Neural progenitor cell (in vitro differentiated cells): ENCODE measurements around the gene SLC35F3. TPM values are rescaled to one million over a fixed set of nuclear protein-coding genes. Genes with fewer than 3 reads are reported as not detected.
A peak's percentile ranks its signal among the peaks of the same experiment; 100 is the strongest.

Experiments used
- DNase-seq: peaks from one replicate; pipeline ENCODE4 v3.0.0-alpha.2; 2016; ENCODE audit warnings: low spot score
- H2AFZ ChIP-seq: fragments of 200-600 bp; sonication (generic); replicated peaks from 2 replicates; pipeline ENCODE4 v1.6.1; 2016; ENCODE audit warnings: antibody characterized with exemption
- H3F3A ChIP-seq: fragments of 200-600 bp; sonication (generic); 2 replicates; pipeline ENCODE4 v1.6.1; 2016; ENCODE audit warnings: antibody characterized with exemption, low read depth
- H3K27ac ChIP-seq: fragments of 200-600 bp; sonication (generic); 2 replicates; pipeline ENCODE4 v1.5.1; 2016; ENCODE audit warnings: mild to moderate bottlenecking
- H3K27me3 ChIP-seq: fragments of 200-600 bp; sonication (generic); 2 replicates; pipeline ENCODE4 v1.6.1; 2016; ENCODE audit warnings: mild to moderate bottlenecking, moderate library complexity
- H3K36me3 ChIP-seq: fragments of 200-600 bp; sonication (generic); 2 replicates; pipeline ENCODE4 v1.5.1; 2016
- H3K4me1 ChIP-seq: fragments of 200-600 bp; sonication (generic); 2 replicates; pipeline ENCODE4 v1.6.1; 2016; ENCODE audit warnings: mixed run types
- H3K4me2 ChIP-seq: fragments of 200-600 bp; sonication (generic); 2 replicates; pipeline ENCODE4 v1.6.1; 2016
- H3K4me3 ChIP-seq: fragments of 200-600 bp; sonication (generic); 2 replicates; pipeline ENCODE4 v1.5.1; 2016
- H3K79me2 ChIP-seq: fragments of 200-600 bp; sonication (generic); 2 replicates; pipeline ENCODE4 v1.6.1; 2016; ENCODE audit warnings: low read depth
- H3K9ac ChIP-seq: fragments of 200-600 bp; sonication (generic); 2 replicates; pipeline ENCODE4 v1.6.1; 2016
- H3K9me3 ChIP-seq: fragments of 200-600 bp; sonication (generic); 2 replicates; pipeline ENCODE4 v1.5.1; 2016; ENCODE audit warnings: low read depth
- H4K20me1 ChIP-seq: fragments of 200-600 bp; sonication (generic); 2 replicates; pipeline ENCODE4 v1.6.1; 2016; ENCODE audit warnings: low read depth
- H3K27ac Mint-ChIP-seq: 3 replicates; pipeline ENCODE4 v1.8.0; 2021; ENCODE audit warnings: mixed read lengths
- H3K27me3 Mint-ChIP-seq: 2 replicates; pipeline ENCODE4 v1.8.0; 2022; ENCODE audit warnings: low read depth, mild to moderate bottlenecking, inconsistent platforms, moderate library complexity, mixed read lengths; ENCODE audit not compliant: insufficient read depth
- H3K36me3 Mint-ChIP-seq: 3 replicates; pipeline ENCODE4 v1.8.0; 2021; ENCODE audit warnings: mixed read lengths
- H3K4me1 Mint-ChIP-seq: 3 replicates; pipeline ENCODE4 v1.8.0; 2021; ENCODE audit warnings: mixed read lengths
- H3K4me3 Mint-ChIP-seq: 3 replicates; pipeline ENCODE4 v1.8.0; 2021; ENCODE audit warnings: mild to moderate bottlenecking, moderate library complexity, mixed read lengths
- H3K9me3 Mint-ChIP-seq: 3 replicates; pipeline ENCODE4 v1.8.0; 2020; ENCODE audit warnings: mixed read lengths
- EZH2 ChIP-seq: fragments of 200-600 bp; sonication (generic); IDR thresholded peaks from 2 replicates; pipeline ENCODE4 v1.6.1; 2017; ENCODE audit warnings: antibody characterized with exemption, mild to moderate bottlenecking, moderate library complexity
- EZH2phosphoT487 ChIP-seq: fragments of 200-600 bp; sonication (generic); IDR thresholded peaks from 2 replicates; pipeline ENCODE4 v1.6.1; 2017; ENCODE audit warnings: antibody characterized with exemption
- total RNA-seq: library from RNA; depleted of rRNA; stranded (reverse); fragments of >200 nt; gene quantifications from 2 replicates; pipeline ENCODE4 v1.2.3, GENCODE V29; 2015; ENCODE audit warnings: low replicate concordance
- TF ChIP-seq, protein P1 (sequence below): fragments of 200-600 bp; sonication (generic); IDR thresholded peaks from 2 replicates; pipeline ENCODE4 v1.5.1; 2017; ENCODE audit warnings: antibody characterized with exemption, mild to moderate bottlenecking

The SLC35F3 gene
- total RNA-seq, 1 donor from 2014 or later, result 0.79 TPM

DNA sequence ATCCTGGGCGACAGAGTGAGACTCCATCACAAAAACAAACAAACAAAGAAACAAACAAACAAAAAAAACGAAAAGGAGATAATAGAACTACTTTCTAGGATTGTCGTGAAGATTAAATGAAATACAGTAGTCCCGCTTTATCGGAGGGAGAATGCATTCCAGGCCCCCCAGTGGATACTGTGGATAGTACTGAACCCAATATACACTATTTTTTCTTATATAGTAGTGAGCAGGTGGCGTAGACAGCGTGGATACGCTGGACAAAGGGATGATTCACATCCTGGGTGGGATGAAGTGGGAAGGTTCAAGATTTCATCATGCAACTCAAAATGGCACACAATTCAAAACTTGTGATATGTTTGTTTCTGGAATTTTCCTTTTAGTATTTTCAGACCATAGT lies 8.0 kb downstream of the SLC35F3 start:
- H3K4me2 ChIP-seq, result no peak overlapping the region
- no peak overlapping the region for H3K27ac Mint-ChIP-seq
- no peaks in the 10 kb centered on the region for H4K20me1 ChIP-seq
- H3K79me2 ChIP-seq, result no peaks in the 10 kb centered on the region
- H3K9me3 Mint-ChIP-seq, result peaks cover 6% of the 10 kb centered on the region
- no peaks in the 10 kb centered on the region for H3K4me1 Mint-ChIP-seq
- no peak overlapping the region for H2AFZ ChIP-seq
- H3K27me3 ChIP-seq, result peaks cover 4% of the 10 kb centered on the region
- no peak overlapping the region for H3K27ac ChIP-seq
- no peaks in the 10 kb centered on the region for H3F3A ChIP-seq
- H3K4me3 ChIP-seq, result no peak overlapping the region
- TF ChIP-seq, protein P1, sequence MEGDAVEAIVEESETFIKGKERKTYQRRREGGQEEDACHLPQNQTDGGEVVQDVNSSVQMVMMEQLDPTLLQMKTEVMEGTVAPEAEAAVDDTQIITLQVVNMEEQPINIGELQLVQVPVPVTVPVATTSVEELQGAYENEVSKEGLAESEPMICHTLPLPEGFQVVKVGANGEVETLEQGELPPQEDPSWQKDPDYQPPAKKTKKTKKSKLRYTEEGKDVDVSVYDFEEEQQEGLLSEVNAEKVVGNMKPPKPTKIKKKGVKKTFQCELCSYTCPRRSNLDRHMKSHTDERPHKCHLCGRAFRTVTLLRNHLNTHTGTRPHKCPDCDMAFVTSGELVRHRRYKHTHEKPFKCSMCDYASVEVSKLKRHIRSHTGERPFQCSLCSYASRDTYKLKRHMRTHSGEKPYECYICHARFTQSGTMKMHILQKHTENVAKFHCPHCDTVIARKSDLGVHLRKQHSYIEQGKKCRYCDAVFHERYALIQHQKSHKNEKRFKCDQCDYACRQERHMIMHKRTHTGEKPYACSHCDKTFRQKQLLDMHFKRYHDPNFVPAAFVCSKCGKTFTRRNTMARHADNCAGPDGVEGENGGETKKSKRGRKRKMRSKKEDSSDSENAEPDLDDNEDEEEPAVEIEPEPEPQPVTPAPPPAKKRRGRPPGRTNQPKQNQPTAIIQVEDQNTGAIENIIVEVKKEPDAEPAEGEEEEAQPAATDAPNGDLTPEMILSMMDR, result peak; percentile 8
- TF ChIP-seq EZH2phosphoT487 (no peak), EZH2 (no peak)
- no peak for DNase-seq
- no peak overlapping the region for H3K9ac ChIP-seq
- no peaks in the 10 kb centered on the region for H3K4me1 ChIP-seq
- no peaks in the 10 kb centered on the region for H3K36me3 Mint-ChIP-seq
- H3K27me3 Mint-ChIP-seq, result peaks cover 2% of the 10 kb centered on the region
- H3K4me3 Mint-ChIP-seq, result no peak overlapping the region
- H3K9me3 ChIP-seq, result no peaks in the 10 kb centered on the region
- H3K36me3 ChIP-seq, result no peaks in the 10 kb centered on the region

- Histone ChIP-seq H3K9ac (no peak overlapping the region), H3K9me3 (no peaks in the 10 kb centered on the region), H3K4me1 (no peaks in the 10 kb centered on the region), H2AFZ (no peak overlapping the region), H4K20me1 (no peaks in the 10 kb centered on the region), H3K79me2 (no peaks in the 10 kb centered on the region), H3K27me3 (no peaks in the 10 kb centered on the region), H3K36me3 (no peaks in the 10 kb centered on the region), H3K4me2 (no peak overlapping the region), H3K27ac (no peak overlapping the region), H3F3A (peaks cover 3% of the 10 kb centered on the region), H3K4me3 (no peak overlapping the region)
- Mint-ChIP-seq H3K27me3 (no peaks in the 10 kb centered on the region), H3K27ac (no peak overlapping the region), H3K4me1 (no peaks in the 10 kb centered on the region), H3K4me3 (no peak overlapping the region), H3K36me3 (no peaks in the 10 kb centered on the region), H3K9me3 (peaks cover 6% of the 10 kb centered on the region)
- no peak for TF ChIP-seq EZH2
- no peak for DNase-seq
Measured at GRCh38 chr1:233912909-233913308, 8.4 kb downstream of the SLC35F3 start.

DNA sequence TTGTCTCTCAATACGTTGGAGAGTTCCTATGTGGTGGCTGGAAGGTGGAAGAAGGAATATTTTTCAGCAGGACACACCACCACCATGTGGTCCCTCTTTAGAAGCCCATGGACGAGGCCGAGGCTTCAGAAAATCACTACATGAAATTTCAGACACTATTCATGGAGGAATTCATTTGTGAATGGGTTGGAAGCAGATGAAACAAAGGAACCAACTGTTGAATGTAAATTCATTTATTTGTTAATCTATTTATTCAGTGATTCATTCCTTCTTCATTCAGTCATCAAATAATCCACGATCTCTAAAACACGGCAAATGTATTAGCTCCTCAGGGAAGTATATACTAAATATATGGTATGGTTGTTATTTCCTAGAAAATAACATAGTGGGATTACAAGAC lies 12.2 kb downstream of the SLC35F3 start:
- H3K36me3 ChIP-seq, result no peaks in the 10 kb centered on the region
- H3K79me2 ChIP-seq, result no peaks in the 10 kb centered on the region
- peaks cover 2% of the 10 kb centered on the region for H3K27me3 Mint-ChIP-seq
- no peaks in the 10 kb centered on the region for H4K20me1 ChIP-seq
- no peaks in the 10 kb centered on the region for H3K9me3 ChIP-seq
- H3K27ac ChIP-seq, result no peak overlapping the region
- H3K4me1 ChIP-seq, result peaks cover 3% of the 10 kb centered on the region
- H3K9me3 Mint-ChIP-seq, result peaks cover 11% of the 10 kb centered on the region
- H3K27me3 ChIP-seq, result no peaks in the 10 kb centered on the region
- DNase-seq, result no peak
- H3K36me3 Mint-ChIP-seq, result no peaks in the 10 kb centered on the region
- no peaks in the 10 kb centered on the region for H3K4me1 Mint-ChIP-seq
- no peak overlapping the region for H3K4me2 ChIP-seq
- H3F3A ChIP-seq, result peaks cover 7% of the 10 kb centered on the region
- no peak overlapping the region for H3K27ac Mint-ChIP-seq
- H3K4me3 Mint-ChIP-seq, result no peak overlapping the region
- H2AFZ ChIP-seq, result no peak overlapping the region
- no peak overlapping the region for H3K4me3 ChIP-seq
- no peak overlapping the region for H3K9ac ChIP-seq
- TF ChIP-seq, protein P1, result no peak
- TF ChIP-seq EZH2phosphoT487 (no peak), EZH2 (no peak)

- TF ChIP-seq, protein P1, result no peak
- TF ChIP-seq EZH2, result no peak
- TF ChIP-seq EZH2phosphoT487, result no peak
Measured at GRCh38 chr1:233919786-233920185, 15.3 kb downstream of the SLC35F3 start.

More at GRCh38 chr1:233919786-233920185, 15.3 kb downstream of the SLC35F3 start:
- DNase-seq, result no peak
- Mint-ChIP-seq H3K36me3 (no peaks in the 10 kb centered on the region), H3K4me1 (no peaks in the 10 kb centered on the region), H3K4me3 (no peak overlapping the region), H3K27me3 (peaks cover 2% of the 10 kb centered on the region), H3K27ac (no peak overlapping the region), H3K9me3 (peaks cover 14% of the 10 kb centered on the region)
- Histone ChIP-seq H3K9ac (no peak overlapping the region), H4K20me1 (no peaks in the 10 kb centered on the region), H3K36me3 (no peaks in the 10 kb centered on the region), H3K4me3 (no peak overlapping the region), H3K4me2 (no peak overlapping the region), H3F3A (peaks cover 7% of the 10 kb centered on the region), H3K27ac (no peak overlapping the region), H3K27me3 (no peaks in the 10 kb centered on the region), H2AFZ (no peak overlapping the region), H3K79me2 (no peaks in the 10 kb centered on the region), H3K4me1 (peaks cover 3% of the 10 kb centered on the region), H3K9me3 (no peaks in the 10 kb centered on the region)
